Testis (tissue), 3 donors: Measurements from ENCODE around the gene ATP2B2. TPM values are rescaled to one million over a fixed set of nuclear protein-coding genes. Genes with fewer than 3 reads are reported as not detected.

Experiments used
- DNase-seq: peaks from one replicate; pipeline ENCODE4 v3.0.0-alpha.2; 2019
- H3K27ac ChIP-seq, 2 donors: fragments of 200-600 bp; sonication (generic); one replicate each; pipeline ENCODE4 v1.5.1; 2019
- H3K27me3 ChIP-seq: fragments of 200-600 bp; sonication (generic); one replicate; pipeline ENCODE4 v1.5.1; 2019
- H3K36me3 ChIP-seq: fragments of 200-600 bp; sonication (generic); one replicate; pipeline ENCODE4 v1.5.1; 2017; ENCODE audit warnings: low read depth; ENCODE audit errors: missing control alignments
- H3K4me1 ChIP-seq: fragments of 200-600 bp; sonication (generic); one replicate; pipeline ENCODE4 v1.5.1; 2019
- H3K4me3 ChIP-seq, 2 donors: fragments of 200-600 bp; sonication (generic); one replicate each; pipeline ENCODE4 v1.5.1; 2017 to 2019
- H3K9me3 ChIP-seq: fragments of 200-600 bp; sonication (generic); one replicate; pipeline ENCODE4 v1.5.1; 2017
- CTCF ChIP-seq, 3 experiments: fragments of 450-650 bp in 2 of 3; fragments of 200-600 bp in 1 of 3; sonication (generic) in 1 of 3; IDR thresholded peaks; one replicate each; pipeline ENCODE4 v1.5.1; 2016 to 2019; ENCODE audit warnings: antibody characterized with exemption in 3 of 3, mild to moderate bottlenecking in 2 of 3, moderate library complexity in 1 of 3
- POLR2A ChIP-seq: fragments of 450-650 bp; IDR thresholded peaks from one replicate; pipeline ENCODE4 v1.6.1; 2017; ENCODE audit warnings: antibody characterized with exemption, mild to moderate bottlenecking, moderate library complexity
- WGBS, 2 donors: methylation state at CpG; one replicate each; pipeline ENCODE4 v1.1.5; 2018; 5-methylcytosine and 5-hydroxymethylcytosine counted together
- intact Hi-C: fragments of 100-400 bp; cut with DNase I; formaldehyde crosslinking; loops from one replicate; pipeline ENCODE4 v1.15.1; 2023; ENCODE audit warnings: low total_unique reads
- polyA plus RNA-seq: library from polyadenylated mRNA; stranded (reverse); fragments of 350-450 nt; fragmentation: Illumina TruSeq; extraction: RNeasy Lipid Tissue Mini Kit (QIAGEN cat#74804); gene quantifications from one replicate; pipeline ENCODE4 v1.2.3, GENCODE V29; 2014; ENCODE audit warnings: low read depth, low replicate concordance; ENCODE audit not compliant: insufficient read depth
- total RNA-seq, 2 donors: library from RNA; depleted of rRNA; stranded (reverse); fragments of >200 nt; gene quantifications; one replicate each; pipeline ENCODE4 v1.2.3, GENCODE V29; 2016

The ATP2B2 gene
- total and polyA plus RNA-seq, 3 donors from 2014 or later, result 1.1 to 2.9 (median 1.8) TPM

- WGBS, 2 donors, result 79 to 83% methylated on average over 13 of the region's 13 CpGs
- Histone ChIP-seq H3K36me3 (no peaks in the 10 kb centered on the region), H3K4me3 (no peak overlapping the region), H3K27ac (no peak overlapping the region), H3K9me3 (no peaks in the 10 kb centered on the region), H3K4me1 (no peaks in the 10 kb centered on the region), H3K27me3 (no peaks in the 10 kb centered on the region)
- no peak for DNase-seq
- TF ChIP-seq CTCF (IDR thresholded peaks at IDR 0.05) (no peak), POLR2A (no peak)
- intact Hi-C loops, result loop anchor here (10.0 kb wide), 1 partner anchor 367 kb away; no protein-coding TSS in a partner anchor
Observed at GRCh38 chr3:10347648-10348403, 157.6 kb downstream of the ATP2B2 start.

DNA sequence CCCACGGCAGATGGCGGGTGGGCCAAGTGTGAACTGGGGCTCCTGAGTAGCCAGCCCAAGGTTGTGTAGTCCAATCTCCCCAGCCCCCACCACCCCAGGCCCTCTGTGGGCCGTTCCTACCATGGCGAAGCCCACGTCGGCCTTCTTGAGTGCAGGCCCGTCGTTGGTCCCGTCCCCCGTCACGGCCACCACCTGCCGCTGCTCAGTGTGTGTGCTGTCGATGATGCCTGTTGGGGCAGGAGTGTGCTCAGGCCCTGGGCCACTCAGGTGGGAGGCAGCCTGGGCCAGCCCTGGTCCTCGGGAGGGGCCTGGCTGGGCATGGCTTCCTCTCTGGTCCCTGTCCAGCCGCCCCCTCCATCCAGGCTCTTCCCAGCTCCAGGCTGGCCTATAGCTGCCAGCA, 159.5 kb downstream of the ATP2B2 start:
- intact Hi-C loops, result loop anchor here (10.0 kb wide), 1 partner anchor 369 kb away; no protein-coding TSS in a partner anchor
- Histone ChIP-seq H3K36me3 (no peaks in the 10 kb centered on the region), H3K27ac (no peak overlapping the region), H3K27me3 (no peaks in the 10 kb centered on the region), H3K9me3 (no peaks in the 10 kb centered on the region), H3K4me3 (no peak overlapping the region), H3K4me1 (no peaks in the 10 kb centered on the region)
- 88% methylated on average over 15 of the region's 15 CpGs; no CpG with 5 or more reads in 1 of the 2 donors for WGBS, 2 donors
- no peak for TF ChIP-seq POLR2A
- no peak for TF ChIP-seq CTCF (IDR thresholded peaks at IDR 0.05)
- DNase-seq, result no peak

- no peak for DNase-seq
- TF ChIP-seq CTCF (IDR thresholded peaks at IDR 0.05) (no peak), POLR2A (no peak)
- intact Hi-C loops, result loop anchor here (10.0 kb wide), 1 partner anchor 370 kb away; no protein-coding TSS in a partner anchor
- Histone ChIP-seq H3K4me3 (no peak overlapping the region), H3K36me3 (no peaks in the 10 kb centered on the region), H3K4me1 (no peaks in the 10 kb centered on the region), H3K9me3 (no peaks in the 10 kb centered on the region), H3K27ac (no peak overlapping the region), H3K27me3 (no peaks in the 10 kb centered on the region)
- 76 to 79% methylated on average over 10 to 19 of the region's 19 CpGs for WGBS, 2 donors
Observed at GRCh38 chr3:10344944-10345575, 160.3 kb downstream of the ATP2B2 start.

- WGBS, 2 donors, result 40 to 55% methylated on average over 5 to 9 of the region's 9 CpGs
- intact Hi-C loops, result loop anchor here (10.0 kb wide), 1 partner anchor 370 kb away; no protein-coding TSS in a partner anchor
- H3K4me1 ChIP-seq, result no peaks in the 10 kb centered on the region
- H3K36me3 ChIP-seq, result no peaks in the 10 kb centered on the region
- H3K9me3 ChIP-seq, result no peaks in the 10 kb centered on the region
- peak; percentile 51 to 91 (median 70) for TF ChIP-seq CTCF (IDR thresholded peaks at IDR 0.05)
- no peak for TF ChIP-seq POLR2A
- H3K4me3 ChIP-seq, result no peak overlapping the region
- no peaks in the 10 kb centered on the region for H3K27me3 ChIP-seq
- DNase-seq, result peak; percentile 74
- no peak overlapping the region for H3K27ac ChIP-seq
Observed at GRCh38 chr3:10344147-10344943, 161.0 kb downstream of the ATP2B2 start.
